Measurements from ENCODE around the gene MAU2. TPM values are rescaled to one million over a fixed set of nuclear protein-coding genes. Genes with fewer than 3 reads are reported as not detected.
"Not testable (repeated sequence)": the region's sequence is repeated elsewhere in the genome, so short reads cannot be mapped to it uniquely, and the experiment has no call there.

MAU2 gene
- total and polyA plus RNA-seq, 2 donors, result 16.9 to 29.8 TPM

- H3K36me3 ChIP-seq (ENCODE audit: control insufficient read depth in 2 of 2, insufficient read depth in 2 of 2, low read length in 1 of 2), result peaks cover 85 to 89% of the 10 kb centered on the region in 2 donors
- DNase-seq (ENCODE audit: low read depth in 6 of 9, low spot score in 9 of 9), result no peak
- no peak overlapping the region for H3K4me3 ChIP-seq (ENCODE audit: low read length in 2 of 2)
- no peaks in the 10 kb centered on the region for H3K4me1 ChIP-seq (ENCODE audit: control insufficient read depth in 2 of 2, insufficient read depth in 2 of 2, low read length in 2 of 2)
- H3K9me3 ChIP-seq (ENCODE audit: control insufficient read depth in 2 of 2, insufficient read depth in 1 of 2, low read length in 1 of 2), result no peaks in the 10 kb centered on the region
- no peaks in the 10 kb centered on the region for H3K27me3 ChIP-seq (ENCODE audit: control insufficient read depth in 2 of 2, insufficient read depth in 1 of 2, low read length in 1 of 2)
- H3K27ac ChIP-seq (ENCODE audit: low read depth in 1 of 2, low read length in 1 of 2), result no peak overlapping the region
- WGBS, result 96% methylated on average over 9 of the region's 9 CpGs
These were observed 27.6 kb downstream of the MAU2 start for GRCh38 chr19:19348266-19348665.

GRCh38 chr19:19349365-19349764 is 28.7 kb downstream of the MAU2 start:
- Histone ChIP-seq H3K27ac (ENCODE audit: low read depth in 1 of 2, low read length in 1 of 2) (no peak overlapping the region), H3K27me3 (ENCODE audit: control insufficient read depth in 2 of 2, insufficient read depth in 1 of 2, low read length in 1 of 2) (no peaks in the 10 kb centered on the region), H3K36me3 (ENCODE audit: control insufficient read depth in 2 of 2, insufficient read depth in 2 of 2, low read length in 1 of 2) (peaks cover 88 to 89% of the 10 kb centered on the region in 2 donors), H3K4me1 (ENCODE audit: control insufficient read depth in 2 of 2, insufficient read depth in 2 of 2, low read length in 2 of 2) (no peaks in the 10 kb centered on the region), H3K9me3 (ENCODE audit: control insufficient read depth in 2 of 2, insufficient read depth in 1 of 2, low read length in 1 of 2) (peaks cover 0 to 2% of the 10 kb centered on the region in 2 donors), H3K4me3 (ENCODE audit: low read length in 2 of 2) (no peak overlapping the region)
- WGBS, result 98% methylated on average over 7 of the region's 7 CpGs
- DNase-seq (ENCODE audit: low read depth in 6 of 9, low spot score in 9 of 9), result no peak

- WGBS, result 96% methylated on average over 8 of the region's 8 CpGs
- DNase-seq (ENCODE audit: low read depth in 6 of 9, low spot score in 9 of 9), result not testable (repeated sequence)
These were observed 30.1 kb downstream of the MAU2 start for GRCh38 chr19:19350756-19351155.

GRCh38 chr19:19352823-19353222 is 32.2 kb downstream of the MAU2 start:
- WGBS, result 98% methylated on average over 8 of the region's 8 CpGs
- Histone ChIP-seq H3K27me3 (ENCODE audit: control insufficient read depth in 2 of 2, insufficient read depth in 1 of 2, low read length in 1 of 2) (no peaks in the 10 kb centered on the region), H3K9me3 (ENCODE audit: control insufficient read depth in 2 of 2, insufficient read depth in 1 of 2, low read length in 1 of 2) (peaks cover 0 to 2% of the 10 kb centered on the region in 2 donors), H3K36me3 (ENCODE audit: control insufficient read depth in 2 of 2, insufficient read depth in 2 of 2, low read length in 1 of 2) (peaks cover 85% of the 10 kb centered on the region in 2 donors), H3K4me1 (ENCODE audit: control insufficient read depth in 2 of 2, insufficient read depth in 2 of 2, low read length in 2 of 2) (no peaks in the 10 kb centered on the region), H3K4me3 (ENCODE audit: low read length in 2 of 2) (no peak overlapping the region), H3K27ac (ENCODE audit: low read depth in 1 of 2, low read length in 1 of 2) (no peak overlapping the region)
- no peak for DNase-seq (ENCODE audit: low read depth in 6 of 9, low spot score in 9 of 9)

More at GRCh38 chr19:19350756-19351155, 30.1 kb downstream of the MAU2 start:
- H3K4me1 ChIP-seq (ENCODE audit: control insufficient read depth in 2 of 2, insufficient read depth in 2 of 2, low read length in 2 of 2); H3K27ac ChIP-seq (ENCODE audit: low read depth in 1 of 2, low read length in 1 of 2); H3K9me3 ChIP-seq (ENCODE audit: control insufficient read depth in 2 of 2, insufficient read depth in 1 of 2, low read length in 1 of 2); H3K4me3 ChIP-seq (ENCODE audit: low read length in 2 of 2); H3K27me3 ChIP-seq (ENCODE audit: control insufficient read depth in 2 of 2, insufficient read depth in 1 of 2, low read length in 1 of 2): not testable (repeated sequence)
- peaks cover 88 to 89% of the 10 kb centered on the region in 2 donors for H3K36me3 ChIP-seq (ENCODE audit: control insufficient read depth in 2 of 2, insufficient read depth in 2 of 2, low read length in 1 of 2)

- no peak for DNase-seq (ENCODE audit: low read depth in 6 of 9, low spot score in 9 of 9)
- H3K9me3 ChIP-seq (ENCODE audit: control insufficient read depth in 2 of 2, insufficient read depth in 1 of 2, low read length in 1 of 2), result peaks cover 0 to 2% of the 10 kb centered on the region in 2 donors
- H3K27ac ChIP-seq (ENCODE audit: low read depth in 1 of 2, low read length in 1 of 2), result no peak overlapping the region
- peaks cover 0 to 4% of the 10 kb centered on the region in 2 donors for H3K4me1 ChIP-seq (ENCODE audit: control insufficient read depth in 2 of 2, insufficient read depth in 2 of 2, low read length in 2 of 2)
- no peaks in the 10 kb centered on the region for H3K27me3 ChIP-seq (ENCODE audit: control insufficient read depth in 2 of 2, insufficient read depth in 1 of 2, low read length in 1 of 2)
- H3K36me3 ChIP-seq (ENCODE audit: control insufficient read depth in 2 of 2, insufficient read depth in 2 of 2, low read length in 1 of 2), result peaks cover 74 to 77% of the 10 kb centered on the region in 2 donors
- WGBS, result 98% methylated on average over 5 of the region's 5 CpGs
- H3K4me3 ChIP-seq (ENCODE audit: low read length in 2 of 2), result no peak overlapping the region
These were observed 33.4 kb downstream of the MAU2 start for GRCh38 chr19:19354007-19354406.

- H3K36me3 ChIP-seq (ENCODE audit: control insufficient read depth in 2 of 2, insufficient read depth in 2 of 2, low read length in 1 of 2), result peaks cover 65 to 69% of the 10 kb centered on the region in 2 donors
- no peak overlapping the region for H3K27ac ChIP-seq (ENCODE audit: low read depth in 1 of 2, low read length in 1 of 2)
- H3K4me3 ChIP-seq (ENCODE audit: low read length in 2 of 2), result no peak overlapping the region
- DNase-seq (ENCODE audit: low read depth in 6 of 9, low spot score in 9 of 9), result no peak
- 98% methylated on average over 11 of the region's 11 CpGs for WGBS
- no peaks in the 10 kb centered on the region for H3K27me3 ChIP-seq (ENCODE audit: control insufficient read depth in 2 of 2, insufficient read depth in 1 of 2, low read length in 1 of 2)
- peaks cover 0 to 4% of the 10 kb centered on the region in 2 donors for H3K4me1 ChIP-seq (ENCODE audit: control insufficient read depth in 2 of 2, insufficient read depth in 2 of 2, low read length in 2 of 2)
- peaks cover 0 to 2% of the 10 kb centered on the region in 2 donors for H3K9me3 ChIP-seq (ENCODE audit: control insufficient read depth in 2 of 2, insufficient read depth in 1 of 2, low read length in 1 of 2)
These were observed 34.3 kb downstream of the MAU2 start for GRCh38 chr19:19354932-19355331.

- peaks cover 0 to 4% of the 10 kb centered on the region in 2 donors for H3K4me1 ChIP-seq (ENCODE audit: control insufficient read depth in 2 of 2, insufficient read depth in 2 of 2, low read length in 2 of 2)
- H3K36me3 ChIP-seq (ENCODE audit: control insufficient read depth in 2 of 2, insufficient read depth in 2 of 2, low read length in 1 of 2), result peaks cover 64 to 69% of the 10 kb centered on the region in 2 donors
- H3K4me3 ChIP-seq (ENCODE audit: low read length in 2 of 2), result no peak overlapping the region
- H3K27me3 ChIP-seq (ENCODE audit: control insufficient read depth in 2 of 2, insufficient read depth in 1 of 2, low read length in 1 of 2), result no peaks in the 10 kb centered on the region
- WGBS, result 97% methylated on average over 18 of the region's 18 CpGs
- no peak overlapping the region for H3K27ac ChIP-seq (ENCODE audit: low read depth in 1 of 2, low read length in 1 of 2)
- DNase-seq (ENCODE audit: low read depth in 6 of 9, low spot score in 9 of 9), result no peak
- H3K9me3 ChIP-seq (ENCODE audit: control insufficient read depth in 2 of 2, insufficient read depth in 1 of 2, low read length in 1 of 2), result peaks cover 0 to 2% of the 10 kb centered on the region in 2 donors
These were observed 35.0 kb downstream of the MAU2 start for GRCh38 chr19:19355606-19356139.

- H3K4me3 ChIP-seq (ENCODE audit: low read length in 2 of 2), result no peak overlapping the region
- H3K27ac ChIP-seq (ENCODE audit: low read depth in 1 of 2, low read length in 1 of 2), result no peak overlapping the region
- no peaks in the 10 kb centered on the region for H3K27me3 ChIP-seq (ENCODE audit: control insufficient read depth in 2 of 2, insufficient read depth in 1 of 2, low read length in 1 of 2)
- H3K36me3 ChIP-seq (ENCODE audit: control insufficient read depth in 2 of 2, insufficient read depth in 2 of 2, low read length in 1 of 2), result peaks cover 58 to 62% of the 10 kb centered on the region in 2 donors
- 97% methylated on average over 11 of the region's 11 CpGs for WGBS
- no peak for DNase-seq (ENCODE audit: low read depth in 6 of 9, low spot score in 9 of 9)
- peaks cover 0 to 2% of the 10 kb centered on the region in 2 donors for H3K9me3 ChIP-seq (ENCODE audit: control insufficient read depth in 2 of 2, insufficient read depth in 1 of 2, low read length in 1 of 2)
- peaks cover 0 to 4% of the 10 kb centered on the region in 2 donors for H3K4me1 ChIP-seq (ENCODE audit: control insufficient read depth in 2 of 2, insufficient read depth in 2 of 2, low read length in 2 of 2)
These were observed 35.9 kb downstream of the MAU2 start for GRCh38 chr19:19356500-19356899.

GRCh38 chr19:19356901-19357566 is 36.4 kb downstream of the MAU2 start:
- Histone ChIP-seq H3K36me3 (ENCODE audit: control insufficient read depth in 2 of 2, insufficient read depth in 2 of 2, low read length in 1 of 2) (peaks cover 52 to 57% of the 10 kb centered on the region in 2 donors), H3K9me3 (ENCODE audit: control insufficient read depth in 2 of 2, insufficient read depth in 1 of 2, low read length in 1 of 2) (peaks cover 0 to 2% of the 10 kb centered on the region in 2 donors), H3K27me3 (ENCODE audit: control insufficient read depth in 2 of 2, insufficient read depth in 1 of 2, low read length in 1 of 2) (no peaks in the 10 kb centered on the region), H3K4me1 (ENCODE audit: control insufficient read depth in 2 of 2, insufficient read depth in 2 of 2, low read length in 2 of 2) (peaks cover 0 to 4% of the 10 kb centered on the region in 2 donors), H3K4me3 (ENCODE audit: low read length in 2 of 2) (no peak overlapping the region), H3K27ac (ENCODE audit: low read depth in 1 of 2, low read length in 1 of 2) (no peak overlapping the region)
- DNase-seq (ENCODE audit: low read depth in 6 of 9, low spot score in 9 of 9), result no peak
- 99% methylated on average over 13 of the region's 13 CpGs for WGBS

Data from thymus (tissue), 11 donors.